GM12878 (cell line): ENCODE measurements around the gene TRIM37. TPM values are rescaled to one million over a fixed set of nuclear protein-coding genes. Genes with fewer than 3 reads are reported as not detected.
"Not testable (repeated sequence)": the region's sequence is repeated elsewhere in the genome, so short reads cannot be mapped to it uniquely, and the experiment has no call there.

Source experiments
- ATAC-seq: fragments of 200-7000 bp; cut with Tn5 transposase; 3 replicates; pipeline ENCODE4 v1.9.1; 2020; ENCODE audit warnings: mild to moderate bottlenecking, moderate library complexity
- BruUV-seq: library from RNA; stranded (reverse); fragments of 400-500 nt; replicated peaks from 2 replicates; lab custom pipeline; 2021; lab: Mats Ljungman, UMichigan
- CTCF ChIA-PET: fragments of 300-600 bp; sonication (Branson Sonifier 250); formaldehyde crosslinking; extraction: SDS; loops from one replicate; lab custom pipeline; 2021; ENCODE audit warnings: inconsistent platforms; lab: Yijun Ruan, JAX
- POLR2A ChIA-PET: fragments of 350-600 bp; formaldehyde crosslinking; extraction: SDS; loops from one replicate; lab custom pipeline; 2021; ENCODE audit warnings: inconsistent platforms; lab: Charles Lee
- RAD21 ChIA-PET: fragments of 300-600 bp; sonication (Branson Sonifier 250); formaldehyde crosslinking; loops from one replicate; lab custom pipeline; 2023; ENCODE audit warnings: antibody characterized with exemption; ENCODE audit not compliant: unreplicated experiment; lab: Charles Lee
- SMC1A ChIA-PET: fragments of 300-600 bp; sonication (Branson Sonifier 250); formaldehyde crosslinking; loops from one replicate; lab custom pipeline; 2023; ENCODE audit not compliant: unreplicated experiment, uncharacterized antibody; lab: Charles Lee
- DNase-seq: peaks from one replicate; pipeline ENCODE4 v3.0.0-alpha.2; 2011; ENCODE audit warnings: low read depth, low spot score
- FAIRE-seq: peaks from 3 replicates; lab custom pipeline; 2011; peaks lifted over from hg19 to GRCh38; lab: Jason Lieb, UNC
- H2AFZ ChIP-seq: 2 replicates; pipeline ENCODE4 v1.6.0; 2011; ENCODE audit warnings: low read depth, low read length, control low read depth; ENCODE audit not compliant: control insufficient read depth
- H3K27ac ChIP-seq: 2 replicates; pipeline ENCODE4 v1.5.1; 2011; ENCODE audit warnings: control low read depth; ENCODE audit not compliant: control insufficient read depth, insufficient read depth
- H3K27me3 ChIP-seq, 2 experiments: replicated peaks in 1 of 2; 2 replicates each; pipeline versions ENCODE4 v1.6.0 to v1.6.1; 2011; ENCODE audit warnings: low read length in 1 of 2; ENCODE audit not compliant: control insufficient read depth in 2 of 2, insufficient read depth in 2 of 2
- H3K36me3 ChIP-seq, 2 experiments: 2 replicates each; pipeline ENCODE4 v1.5.1; 2011; ENCODE audit warnings: low read length in 1 of 2; ENCODE audit not compliant: control insufficient read depth in 2 of 2, insufficient read depth in 2 of 2
- H3K4me1 ChIP-seq: 2 replicates; pipeline ENCODE4 v1.6.1; 2011; ENCODE audit warnings: mild to moderate bottlenecking, low read length, moderate library complexity, mixed read lengths; ENCODE audit not compliant: control insufficient read depth, insufficient read depth
- H3K4me2 ChIP-seq: 2 replicates; pipeline ENCODE4 v1.6.0; 2011; ENCODE audit warnings: control low read depth; ENCODE audit not compliant: control insufficient read depth, insufficient read depth
- H3K4me3 ChIP-seq: fragments of 200-600 bp; sonication (generic); 2 replicates; pipeline ENCODE4 v1.5.1; 2016
- H3K79me2 ChIP-seq: 2 replicates; pipeline ENCODE4 v1.6.0; 2011; ENCODE audit warnings: low read length; ENCODE audit not compliant: control insufficient read depth, insufficient read depth
- H3K9ac ChIP-seq: 2 replicates; pipeline ENCODE4 v1.8.0; 2011; ENCODE audit warnings: low read length, control low read depth, mixed read lengths; ENCODE audit not compliant: control insufficient read depth, insufficient read depth
- H3K9me3 ChIP-seq: replicated peaks from 3 replicates; pipeline ENCODE4 v1.5.1; 2011; ENCODE audit warnings: mild to moderate bottlenecking, low read length; ENCODE audit not compliant: control insufficient read depth, insufficient read depth
- H4K20me1 ChIP-seq: 2 replicates; pipeline ENCODE4 v1.6.0; 2011; ENCODE audit not compliant: control insufficient read depth, insufficient read depth
- ETV6 ChIP-seq, 2 experiments: fragments of 450-650 bp in 1 of 2; IDR thresholded peaks in 1 of 2; conservative IDR thresholded peaks in 1 of 2; 2 replicates each; pipeline ENCODE4 v1.6.1; 2014; ENCODE audit warnings: antibody characterized with exemption in 1 of 2, borderline replicate concordance in 1 of 2, low read depth in 1 of 2, mild to moderate bottlenecking in 1 of 2, moderate library complexity in 1 of 2
- NFXL1 ChIP-seq: fragments of 450-650 bp; IDR thresholded peaks from 2 replicates; pipeline ENCODE4 v1.6.1; 2017; ENCODE audit warnings: antibody characterized with exemption, mild to moderate bottlenecking, borderline replicate concordance
- POLR2A ChIP-seq: IDR thresholded peaks from 2 replicates; pipeline ENCODE4 v1.6.1; 2011; ENCODE audit warnings: low read depth, mild to moderate bottlenecking, low read length
- WGBS: methylation state at CpG from one replicate; pipeline ENCODE4 v1.1.6; 2016; ENCODE audit warnings: low lambda C conversion rate; ENCODE audit not compliant: insufficient replicate concordance, insufficient coverage; ENCODE audit errors: missing lambda C conversion rate; 5-methylcytosine and 5-hydroxymethylcytosine counted together
- in situ Hi-C: fragments of 300-500 bp; cut with MboI; formaldehyde crosslinking; loops from 9 replicates; pipeline ENCODE4 v1.14.3; 2018; ENCODE audit warnings: mixed read lengths
- intact Hi-C: fragments of 100-400 bp; cut with micrococcal nuclease; formaldehyde crosslinking; loops from one replicate; pipeline ENCODE4 v1.14.2; 2022; ENCODE audit not compliant: unreplicated experiment
- polyA plus RNA-seq, 11 experiments: library from polyadenylated mRNA; depleted of rRNA in 4 of 11; unstranded in 6 of 11; stranded (reverse) in 5 of 11; fragments of >200 nt; fragmentation: Nextera tagmentation in 4 of 11; fragmentation: Illumina TruSeq in 1 of 11; extraction: Ambion mirVana in 4 of 11; extraction: Trizol in 1 of 11; gene quantifications; 1 replicate in 1 of 11; 2 replicates in 10 of 11; pipeline versions ENCODE4 v1.2.1 to v1.2.3, GENCODE V29; 2011 to 2016; ENCODE audit warnings: inconsistent platforms in 2 of 11, missing spikeins in 2 of 11, low read depth in 1 of 11
- total RNA-seq, 4 experiments: library from RNA; depleted of rRNA in 3 of 4; stranded (reverse); fragments of >200 nt in 3 of 4; fragmentation: Illumina TruSeq in 1 of 4; extraction: Trizol in 1 of 4; gene quantifications; 2 replicates each; pipeline versions ENCODE4 v1.2.1 to v1.2.3, GENCODE V29; 2013 to 2021

Gene TRIM37
- total and polyA plus RNA-seq, 10 of the 15 experiments (the other 5 are each of a cell fraction or from before 2014, with no cell fraction given) = 4.8 to 20.6 (median 18.1) TPM

DNA sequence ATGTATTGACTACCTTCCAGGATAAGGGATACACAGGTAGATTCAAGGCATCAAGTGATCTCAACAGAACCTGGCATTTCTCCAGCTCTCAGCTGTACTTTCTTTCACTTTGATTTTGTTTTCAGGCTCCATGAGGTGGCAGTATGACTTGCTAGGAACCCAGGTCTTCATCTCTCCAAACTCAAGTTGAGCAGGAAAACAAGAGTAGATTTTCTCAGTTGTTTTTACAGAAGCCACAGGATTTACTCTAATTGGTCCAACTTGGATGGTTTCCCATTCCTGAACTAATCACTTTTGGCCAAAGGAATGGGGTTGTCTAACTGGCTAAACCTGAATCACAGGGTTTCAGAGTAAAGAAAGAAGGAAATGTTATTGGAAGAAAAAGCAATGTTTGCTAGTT lies 146.6 kb downstream of the TRIM37 start (continued):
- TF ChIP-seq NFXL1 (peak; percentile 35; the same call in 1 of the 2 replicates), ETV6 (conservative IDR thresholded peaks at IDR 0.05 in 1 of 2, IDR thresholded peaks at IDR 0.05 in 1 of 2; ENCODE audit: borderline replicate concordance in 1 of 2, low read depth in 1 of 2) (peak in 1 of 2 experiments; percentile 97; a peak in 2 of 4 replicates)

GRCh38 chr17:58957725-58958073 lies 149.0 kb downstream of the TRIM37 start:
- H3K9ac ChIP-seq, H3K4me1 ChIP-seq, H2AFZ ChIP-seq, RAD21 ChIA-PET, BruUV-seq, DNase-seq, SMC1A ChIA-PET, FAIRE-seq, H3K27ac ChIP-seq, H4K20me1 ChIP-seq, in situ Hi-C loops, H3K9me3 ChIP-seq, H3K36me3 ChIP-seq, H3K4me2 ChIP-seq, H3K79me2 ChIP-seq, H3K27me3 ChIP-seq, H3K4me3 ChIP-seq, intact Hi-C loops, ATAC-seq: not testable (repeated sequence)
- POLR2A ChIA-PET = interaction anchor here (0.5 kb wide), 1 partner anchor 33 kb away, joined by 3 read pairs; no protein-coding TSS in a partner anchor
- 17% methylated on average over 1 of the region's 1 CpG for WGBS
- CTCF ChIA-PET = interaction anchor here (1.0 to 2.1 kb wide), 2 partner anchors 10 to 47 kb away, joined by 3 to 7 read pairs; no protein-coding TSS in a partner anchor

- no peaks in the 10 kb centered on the region; the same call in 1 of the 3 replicates for H3K9me3 ChIP-seq
- ChIA-PET POLR2A (no interaction called here), CTCF (interaction anchor here (0.6 to 2.1 kb wide), 5 partner anchors 11 to 599 kb away, joined by 3 to 7 read pairs (median 4); no protein-coding TSS in a partner anchor), RAD21 (interaction anchor here (1.6 kb wide), 1 partner anchor 48 kb away, joined by 5 read pairs; no protein-coding TSS in a partner anchor), SMC1A (no interaction called here)
- H3K4me3 ChIP-seq = no peak overlapping the region
- no peaks in the 10 kb centered on the region for H3K27me3 ChIP-seq
- 72% methylated on average over 2 of the region's 2 CpGs for WGBS
- H3K4me2 ChIP-seq = no peak overlapping the region
- no peaks in the 10 kb centered on the region for H3K36me3 ChIP-seq
- no peak overlapping the region for H3K27ac ChIP-seq
- no peak for ATAC-seq
- no TSS peak for BruUV-seq
- TF ChIP-seq ETV6 (conservative IDR thresholded peaks at IDR 0.05 in 1 of 2, IDR thresholded peaks at IDR 0.05 in 1 of 2; ENCODE audit: borderline replicate concordance in 1 of 2, low read depth in 1 of 2) = peak in 1 of 2 experiments; percentile 48; a peak in 1 of 4 replicates
- no peak for TF ChIP-seq POLR2A
- FAIRE-seq = no peak
- H4K20me1 ChIP-seq = no peaks in the 10 kb centered on the region
- intact Hi-C loops (no loop called here), in situ Hi-C loops (no loop called here)
- no peaks in the 10 kb centered on the region for H3K79me2 ChIP-seq
- H3K4me1 ChIP-seq = no peaks in the 10 kb centered on the region
- DNase-seq = no peak
- H2AFZ ChIP-seq = no peak overlapping the region
- H3K9ac ChIP-seq = no peak overlapping the region
These were observed 149.5 kb downstream of the TRIM37 start for GRCh38 chr17:58956997-58957724.
